ENCODE measurements around the gene CADPS2. TPM values are rescaled to one million over a fixed set of nuclear protein-coding genes. Genes with fewer than 3 reads are reported as not detected.

Gene CADPS2
- total and polyA plus RNA-seq, 7 donors: 4.7 to 13.0 (median 9.5) TPM

DNA sequence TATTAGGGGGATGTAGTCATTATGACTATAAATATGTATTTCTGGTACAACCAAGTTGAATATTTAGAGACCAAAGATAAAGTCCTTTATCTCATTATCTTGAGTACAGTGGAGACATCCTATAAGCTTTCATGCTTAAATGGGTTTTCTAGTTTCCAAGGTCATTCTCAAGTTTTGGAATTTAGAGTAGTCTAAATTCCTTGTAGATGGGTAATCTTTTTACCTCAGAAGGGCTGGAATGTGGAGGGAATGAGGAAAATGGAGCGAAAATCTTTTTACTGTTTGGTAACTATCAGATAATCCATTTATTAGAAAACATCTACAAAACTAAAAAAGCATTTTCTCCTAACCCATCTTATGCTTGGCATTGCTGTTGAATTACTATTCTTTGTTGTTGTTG lies 368.7 kb downstream of the CADPS2 start:
- TF ChIP-seq POLR2AphosphoS5 (IDR thresholded peaks at IDR 0.05) (no peak), CTCF (IDR thresholded peaks at IDR 0.05) (no peak), EP300 (IDR thresholded peaks at IDR 0.05) (no peak), POLR2A (IDR thresholded peaks at IDR 0.05) (no peak)
- H3K27ac ChIP-seq: no peak overlapping the region
- WGBS, 2 donors: 51 to 90% methylated on average over 1 of the region's 1 CpG
- no peak for DNase-seq
- H3K36me3 ChIP-seq: no peaks in the 10 kb centered on the region
- no peaks in the 10 kb centered on the region for H3K9me3 ChIP-seq
- intact Hi-C loops (cut with DNase I): no loop called here
- no peaks in the 10 kb centered on the region for H3K27me3 ChIP-seq
- H3K4me1 ChIP-seq: no peaks in the 10 kb centered on the region
- H3K4me3 ChIP-seq: no peak overlapping the region

- H3K4me3 ChIP-seq: no peak overlapping the region
- H3K9me3 ChIP-seq: no peaks in the 10 kb centered on the region
- H3K4me1 ChIP-seq: no peaks in the 10 kb centered on the region
- TF ChIP-seq POLR2A (IDR thresholded peaks at IDR 0.05): no peak
- TF ChIP-seq CTCF (IDR thresholded peaks at IDR 0.05): no peak
- TF ChIP-seq EP300 (IDR thresholded peaks at IDR 0.05): no peak
- no peak for TF ChIP-seq POLR2AphosphoS5 (IDR thresholded peaks at IDR 0.05)
- intact Hi-C loops (cut with DNase I): no loop called here
- no peak for DNase-seq
- H3K27ac ChIP-seq: no peak overlapping the region
- no peaks in the 10 kb centered on the region for H3K27me3 ChIP-seq
- WGBS, 2 donors: 10 to 26% methylated on average over 1 of the region's 1 CpG
- H3K36me3 ChIP-seq: no peaks in the 10 kb centered on the region
These were observed 370.9 kb downstream of the CADPS2 start for GRCh38 chr7:122515404-122515803.

DNA sequence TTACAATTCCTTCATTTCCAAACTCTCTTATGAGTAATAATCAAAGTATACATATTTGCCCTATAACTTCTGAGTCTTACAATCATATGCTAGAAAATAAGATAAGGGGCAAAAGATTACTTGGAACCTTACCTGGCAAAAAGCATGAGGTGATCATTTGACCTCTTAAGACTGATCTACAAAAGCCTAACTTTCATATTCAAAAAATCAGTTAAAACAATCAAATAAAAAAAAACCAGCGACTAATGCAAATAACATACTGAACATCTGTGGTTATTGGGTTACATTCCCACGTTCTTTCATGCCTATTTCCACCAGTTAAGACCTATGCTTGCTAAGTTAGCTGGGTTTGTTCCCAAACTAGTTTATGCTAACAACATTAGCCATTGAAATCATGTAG lies 375.0 kb downstream of the CADPS2 start:
- TF ChIP-seq EP300 (IDR thresholded peaks at IDR 0.05) (no peak), POLR2A (IDR thresholded peaks at IDR 0.05) (no peak), CTCF (IDR thresholded peaks at IDR 0.05) (no peak), POLR2AphosphoS5 (IDR thresholded peaks at IDR 0.05) (no peak)
- Histone ChIP-seq H3K36me3 (no peaks in the 10 kb centered on the region), H3K27me3 (no peaks in the 10 kb centered on the region), H3K27ac (no peak overlapping the region), H3K9me3 (no peaks in the 10 kb centered on the region), H3K4me3 (no peak overlapping the region), H3K4me1 (no peaks in the 10 kb centered on the region)
- DNase-seq: no peak
- 73 to 83% methylated on average over 2 of the region's 2 CpGs for WGBS, 2 donors
- intact Hi-C loops (cut with DNase I): no loop called here

- no peak for DNase-seq
- H3K4me3 ChIP-seq: no peak overlapping the region
- no peaks in the 10 kb centered on the region for H3K9me3 ChIP-seq
- intact Hi-C loops (cut with DNase I): no loop called here
- no peaks in the 10 kb centered on the region for H3K36me3 ChIP-seq
- no peaks in the 10 kb centered on the region for H3K4me1 ChIP-seq
- no peak overlapping the region for H3K27ac ChIP-seq
- TF ChIP-seq POLR2AphosphoS5 (IDR thresholded peaks at IDR 0.05): no peak
- TF ChIP-seq EP300 (IDR thresholded peaks at IDR 0.05): no peak
- TF ChIP-seq CTCF (IDR thresholded peaks at IDR 0.05): no peak
- TF ChIP-seq POLR2A (IDR thresholded peaks at IDR 0.05): no peak
- no peaks in the 10 kb centered on the region for H3K27me3 ChIP-seq
- WGBS, 2 donors: 70 to 82% methylated on average over 2 of the region's 2 CpGs
These were observed 378.7 kb downstream of the CADPS2 start for GRCh38 chr7:122507591-122507990.

DNA sequence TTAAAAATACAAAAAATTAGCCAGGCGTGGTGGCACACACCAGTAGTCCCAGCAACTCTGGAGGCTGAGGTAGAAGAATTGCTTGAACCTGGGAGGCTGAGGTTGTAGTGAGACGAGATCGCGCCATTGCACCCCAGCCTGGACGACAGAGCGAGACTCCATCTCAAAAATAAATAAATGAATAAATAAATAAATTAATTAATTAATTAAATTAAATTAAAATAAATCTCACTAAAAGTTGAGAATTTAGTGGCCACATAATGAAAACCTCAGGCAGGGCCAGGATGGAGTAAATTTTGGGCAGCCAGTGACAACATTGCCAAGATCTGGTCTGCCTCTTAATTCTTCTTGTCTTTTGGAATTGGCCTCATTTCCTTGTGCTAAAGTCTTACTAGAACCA lies 394.3 kb downstream of the CADPS2 start:
- no peaks in the 10 kb centered on the region for H3K27me3 ChIP-seq
- H3K4me3 ChIP-seq: no peak overlapping the region
- DNase-seq: no peak
- H3K4me1 ChIP-seq: no peaks in the 10 kb centered on the region
- H3K36me3 ChIP-seq: no peaks in the 10 kb centered on the region
- no peak overlapping the region for H3K27ac ChIP-seq
- TF ChIP-seq POLR2A (IDR thresholded peaks at IDR 0.05) (no peak), EP300 (IDR thresholded peaks at IDR 0.05) (no peak), CTCF (IDR thresholded peaks at IDR 0.05) (no peak), POLR2AphosphoS5 (IDR thresholded peaks at IDR 0.05) (no peak)
- intact Hi-C loops (cut with DNase I): no loop called here
- 97 to 98% methylated on average over 6 of the region's 6 CpGs for WGBS, 2 donors
- no peaks in the 10 kb centered on the region for H3K9me3 ChIP-seq
